BJ (cell line): ENCODE data around the gene TTC28. TPM values are rescaled to one million over a fixed set of nuclear protein-coding genes. Genes with fewer than 3 reads are reported as not detected.
"Not testable (repeated sequence)": the region's sequence is repeated elsewhere in the genome, so short reads cannot be mapped to it uniquely, and the experiment has no call there.

Source experiments
- CTCF ChIA-PET: fragments of 350-600 bp; formaldehyde crosslinking; extraction: SDS; loops from one replicate; lab custom pipeline; 2021; ENCODE audit warnings: antibody characterized with exemption, inconsistent platforms; lab: Yijun Ruan, JAX
- POLR2A ChIA-PET: fragments of 300-600 bp; sonication (Branson Sonifier 250); formaldehyde crosslinking; extraction: SDS; loops from one replicate; lab custom pipeline; 2021; ENCODE audit warnings: antibody characterized with exemption; lab: Charles Lee
- DNase-seq: peaks from one replicate; pipeline ENCODE4 v3.0.0-alpha.2; 2011; ENCODE audit warnings: low read depth
- H3K27me3 ChIP-seq: 2 replicates; pipeline ENCODE4 v1.6.0; 2011; ENCODE audit warnings: low read length; ENCODE audit not compliant: control insufficient read depth, insufficient read depth
- H3K36me3 ChIP-seq: 2 replicates; pipeline ENCODE4 v1.5.1; 2011; ENCODE audit warnings: low read length; ENCODE audit not compliant: control insufficient read depth, insufficient read depth
- H3K4me3 ChIP-seq: 2 replicates; pipeline ENCODE4 v1.5.1; 2011; ENCODE audit warnings: low read depth, mild to moderate bottlenecking, control low read depth, low read length
- CTCF ChIP-seq: IDR thresholded peaks from 2 replicates; pipeline ENCODE4 v1.5.1; 2011; ENCODE audit warnings: low read depth, mild to moderate bottlenecking, control low read depth, inconsistent platforms, low read length, moderate library complexity; ENCODE audit not compliant: insufficient read depth
- polyA minus RNA-seq: library from RNA; depleted of rRNA, polyadenylated mRNA; stranded (reverse); fragments of >200 nt; gene quantifications from 2 replicates; pipeline ENCODE4 v1.2.3, GENCODE V29; 2011; rRNA and poly(A)+ RNA removed
- polyA plus RNA-seq: library from polyadenylated mRNA; depleted of rRNA; stranded (reverse); fragments of >200 nt; gene quantifications from 2 replicates; pipeline ENCODE4 v1.2.3, GENCODE V29; 2011; rRNA removed

Gene TTC28
- polyA plus RNA-seq = 5.6 and 8.7 TPM in 2 replicates
- polyA minus RNA-seq = 31.0 and 33.1 TPM in 2 replicates

DNA sequence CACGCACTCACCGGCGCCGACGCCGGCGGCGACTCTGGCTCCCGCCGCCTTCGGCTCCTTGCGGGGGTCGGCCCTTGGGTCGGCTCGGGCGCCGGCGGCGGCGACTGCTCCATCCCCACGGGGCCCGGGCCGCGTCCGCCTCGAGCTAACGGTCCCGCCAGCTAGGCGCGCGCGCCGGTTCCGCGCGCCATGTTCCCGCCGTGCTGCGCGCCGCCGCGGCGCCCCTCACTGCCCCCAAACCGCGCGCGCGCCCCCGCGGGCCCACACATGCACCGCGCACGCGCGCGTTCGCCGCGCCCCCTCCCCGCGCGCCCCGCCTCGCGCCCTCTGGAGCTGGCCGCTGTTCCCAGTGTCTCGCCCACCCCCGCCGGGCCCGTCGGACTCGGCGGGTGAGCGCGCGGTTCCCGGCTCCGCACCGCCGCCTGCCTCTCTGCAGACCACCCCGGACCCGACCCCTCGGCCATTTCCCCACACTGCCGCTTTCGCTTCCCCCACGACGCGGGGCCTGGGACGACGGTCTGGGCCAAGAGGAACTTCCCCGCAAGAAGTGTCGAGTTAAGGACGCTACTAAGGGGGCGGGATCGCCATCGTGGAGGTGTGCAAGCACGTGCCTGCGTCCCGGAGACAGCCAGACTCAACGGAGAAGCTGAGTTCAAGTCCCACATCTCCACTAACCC, at the start of gene TTC28:
Gene TTC28 (minus strand): TSS at position 230 of the 677 bp plus-strand sequence. CDS start 117 bp downstream, at position 113.
- CTCF ChIA-PET, H3K36me3 ChIP-seq, POLR2A ChIA-PET, H3K27me3 ChIP-seq, DNase-seq: not testable (repeated sequence)
- peak within 1 kb of the TSS; percentile 79 for H3K4me3 ChIP-seq

- POLR2A ChIA-PET = no interaction called here
- CTCF ChIA-PET = no interaction called here
- no peak overlapping the region for H3K4me3 ChIP-seq
- H3K27me3 ChIP-seq = no peaks in the 10 kb centered on the region
- TF ChIP-seq CTCF = no peak
- DNase-seq = no peak
- H3K36me3 ChIP-seq = no peaks in the 10 kb centered on the region
Observed at GRCh38 chr22:28728621-28729313, 49.1 kb upstream of the TTC28 start.

GRCh38 chr22:28728002-28728401, 48.4 kb upstream of the TTC28 start:
- no peak for TF ChIP-seq CTCF
- CTCF ChIA-PET = no interaction called here
- H3K27me3 ChIP-seq = no peaks in the 10 kb centered on the region
- POLR2A ChIA-PET = no interaction called here
- no peak for DNase-seq
- no peaks in the 10 kb centered on the region for H3K36me3 ChIP-seq
- no peak overlapping the region for H3K4me3 ChIP-seq

- no peak overlapping the region for H3K4me3 ChIP-seq
- ChIA-PET POLR2A (no interaction called here), CTCF (interaction anchor here (0.8 kb wide), 1 partner anchor 15 kb away, joined by 3 read pairs; no protein-coding TSS in a partner anchor)
- no peaks in the 10 kb centered on the region for H3K27me3 ChIP-seq
- no peak for DNase-seq
- no peak for TF ChIP-seq CTCF
- no peaks in the 10 kb centered on the region; the same call in 1 of the 2 replicates for H3K36me3 ChIP-seq
Observed at GRCh38 chr22:28718044-28718443, 38.4 kb upstream of the TTC28 start.

DNA sequence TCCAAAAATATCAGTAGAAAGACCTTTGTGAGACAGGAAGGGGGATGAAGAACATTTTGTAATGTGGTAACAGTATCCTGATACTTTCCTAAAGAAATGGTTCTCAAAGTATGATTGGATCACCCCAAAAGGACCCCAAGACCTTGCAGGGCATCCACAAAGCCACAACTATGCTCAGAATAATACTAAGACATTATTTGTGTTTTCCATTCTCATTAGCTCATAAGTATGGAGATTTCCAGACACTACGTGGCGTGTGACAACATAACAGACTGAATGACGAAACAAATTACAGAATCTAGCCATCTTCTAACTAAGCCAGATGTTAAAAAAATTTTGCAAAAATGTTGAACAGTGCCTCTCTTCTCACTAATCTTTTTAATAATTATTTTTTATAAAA, 37.0 kb upstream of the TTC28 start:
- no peak for TF ChIP-seq CTCF
- H3K27me3 ChIP-seq = no peaks in the 10 kb centered on the region
- no peaks in the 10 kb centered on the region; the same call in 1 of the 2 replicates for H3K36me3 ChIP-seq
- CTCF ChIA-PET = interaction anchor here (1.0 kb wide), 1 partner anchor 30 kb away, joined by 4 read pairs; no protein-coding TSS in a partner anchor
- no peak for DNase-seq
- H3K4me3 ChIP-seq = no peak overlapping the region
- POLR2A ChIA-PET = no interaction called here
